Mucosa of rectum (tissue), 2 donors: Measurements from ENCODE around the gene METRNL.
"Not testable (repeated sequence)": the region's sequence is repeated elsewhere in the genome, so short reads cannot be mapped to it uniquely, and the experiment has no call there.

ENCODE experiments used
- H3K27ac ChIP-seq, 2 donors: one replicate each; pipeline ENCODE4 v1.7.0; 2013; ENCODE audit warnings: inconsistent platforms in 2 of 2, low read depth in 2 of 2, low read length in 2 of 2
- H3K27me3 ChIP-seq, 2 donors: one replicate each; pipeline ENCODE4 v1.7.0; 2013; ENCODE audit warnings: low read length in 2 of 2; ENCODE audit not compliant: control insufficient read depth in 2 of 2, insufficient read depth in 2 of 2
- H3K36me3 ChIP-seq, 2 donors: one replicate each; pipeline ENCODE4 v1.7.0; 2013; ENCODE audit warnings: low read length in 2 of 2; ENCODE audit not compliant: control insufficient read depth in 2 of 2, insufficient read depth in 2 of 2
- H3K4me1 ChIP-seq, 2 donors: one replicate each; pipeline ENCODE4 v1.7.0; 2013; ENCODE audit warnings: low read length in 2 of 2, mild to moderate bottlenecking in 1 of 2; ENCODE audit not compliant: control insufficient read depth in 2 of 2, insufficient read depth in 2 of 2
- H3K4me3 ChIP-seq, 2 donors: one replicate each; pipeline ENCODE4 v1.7.0; 2013; ENCODE audit warnings: low read length in 2 of 2
- H3K9ac ChIP-seq, 2 donors: one replicate each; pipeline ENCODE4 v1.7.0; 2013; ENCODE audit warnings: low read length in 2 of 2, low read depth in 1 of 2, mild to moderate bottlenecking in 1 of 2
- H3K9me3 ChIP-seq, 2 donors: one replicate each; pipeline ENCODE4 v1.7.0; 2013; ENCODE audit warnings: low read length in 2 of 2; ENCODE audit not compliant: control insufficient read depth in 2 of 2
- donor health status: healthy.
- donor health status: Normal muscosa, but diverticular disease.

METRNL gene

DNA sequence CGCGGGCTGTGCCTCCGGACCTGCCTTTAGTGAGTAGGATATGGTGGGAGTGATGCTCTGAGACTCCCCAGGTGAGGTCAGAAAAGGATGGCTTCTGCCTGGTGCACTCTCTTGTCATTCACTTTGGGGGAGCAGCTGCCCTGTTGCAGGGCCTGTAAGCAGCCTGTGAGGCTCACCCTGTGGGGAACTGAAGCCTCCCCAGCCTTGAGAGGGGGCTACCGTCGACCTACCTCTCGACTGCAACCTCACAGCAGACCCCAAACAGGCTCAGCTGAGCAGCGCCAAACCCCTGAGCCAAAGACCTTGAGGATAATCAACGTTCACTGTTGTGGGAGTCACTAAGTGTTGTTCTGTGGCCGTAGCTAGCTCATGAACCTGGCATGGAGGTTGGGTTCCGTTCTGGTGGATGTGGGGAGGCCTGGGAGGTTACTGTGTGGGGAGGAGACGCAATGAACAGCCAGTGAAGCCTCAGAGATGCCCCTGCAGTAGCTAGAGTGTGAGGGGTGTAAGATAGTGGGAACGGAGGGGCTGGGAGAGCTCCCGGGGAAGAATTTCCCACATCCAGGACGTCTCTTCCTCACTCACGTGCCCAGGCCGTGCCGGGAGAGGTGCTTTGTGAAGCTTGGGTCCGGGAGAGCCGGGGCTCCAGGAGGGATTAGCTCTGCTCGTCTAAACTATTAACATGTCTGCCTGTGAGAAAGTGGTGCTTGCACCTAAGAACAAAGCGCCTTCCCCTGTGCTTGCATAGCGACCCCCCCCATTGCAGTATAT lies 38.8 kb downstream of the METRNL start:
- H3K36me3 ChIP-seq = no peaks in the 10 kb centered on the region
- H3K9me3 ChIP-seq = no peaks in the 10 kb centered on the region
- H3K4me1 ChIP-seq = peaks cover 0 to 3% of the 10 kb centered on the region in 2 donors
- no peak overlapping the region for H3K4me3 ChIP-seq
- peaks cover 0 to 6% of the 10 kb centered on the region in 2 donors for H3K27me3 ChIP-seq
- H3K9ac ChIP-seq = no peak overlapping the region
- H3K27ac ChIP-seq = no peak overlapping the region

DNA sequence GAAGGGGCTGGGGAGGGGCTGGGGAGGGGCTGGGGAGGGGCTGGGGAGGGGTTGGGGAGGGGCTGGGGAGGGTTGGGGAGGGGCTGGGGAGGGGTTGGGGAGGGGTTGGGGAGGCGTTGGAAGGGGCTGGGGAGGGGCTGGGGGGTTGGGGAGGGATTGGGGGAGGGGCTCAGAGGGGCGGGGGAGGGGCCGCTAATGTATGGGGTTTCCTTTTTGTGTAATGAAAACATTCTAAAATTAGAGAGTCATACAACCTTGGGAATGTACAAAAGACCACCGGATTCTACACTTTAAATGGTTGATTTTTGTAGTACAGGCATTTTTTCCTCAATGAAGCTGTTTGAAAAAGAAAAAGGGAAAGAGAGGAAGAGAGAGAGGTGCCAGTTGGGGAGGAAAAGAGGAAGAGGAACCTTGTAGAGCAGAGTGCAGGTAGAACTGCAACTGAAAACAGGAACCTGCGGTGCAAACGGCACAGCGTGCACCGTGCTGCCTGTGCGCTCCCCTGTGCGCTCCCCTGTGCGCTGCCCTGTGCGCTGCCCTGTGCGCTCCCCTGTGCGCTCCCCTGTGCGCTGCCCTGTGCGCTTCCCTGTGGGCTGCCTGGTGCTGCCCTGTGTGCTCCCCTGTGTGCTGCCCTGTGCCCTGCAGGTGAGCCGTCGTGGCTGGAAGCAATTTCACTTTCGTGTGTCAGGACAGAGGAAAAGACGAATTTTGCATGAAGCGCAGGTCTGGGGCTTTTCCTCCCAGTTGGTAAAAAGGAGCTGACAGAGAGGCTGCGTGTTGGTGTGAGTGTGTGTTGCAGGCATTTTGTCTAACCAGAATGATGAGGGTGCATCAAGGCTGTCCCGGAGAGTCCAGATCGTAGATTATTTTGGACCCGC lies 40.8 kb downstream of the METRNL start:
- no peaks in the 10 kb centered on the region for H3K36me3 ChIP-seq
- no peak overlapping the region for H3K9ac ChIP-seq
- H3K27me3 ChIP-seq = peaks cover 0 to 6% of the 10 kb centered on the region in 2 donors
- peaks cover under 1 to 3% of the 10 kb centered on the region in 2 donors for H3K4me1 ChIP-seq
- H3K9me3 ChIP-seq = no peaks in the 10 kb centered on the region
- no peak overlapping the region for H3K27ac ChIP-seq
- H3K4me3 ChIP-seq = no peak overlapping the region

- H3K4me1 ChIP-seq, H3K4me3 ChIP-seq, H3K27me3 ChIP-seq, H3K27ac ChIP-seq, H3K9me3 ChIP-seq, H3K36me3 ChIP-seq, H3K9ac ChIP-seq: not testable (repeated sequence)
These were observed 42.1 kb downstream of the METRNL start for GRCh38 chr17:83121473-83121872.

GRCh38 chr17:83121921-83122820 lies 42.8 kb downstream of the METRNL start:
- Histone ChIP-seq H3K4me3 (no peak overlapping the region), H3K27ac (no peak overlapping the region), H3K4me1 (peaks cover 5 to 6% of the 10 kb centered on the region in 2 donors), H3K9me3 (no peaks in the 10 kb centered on the region), H3K9ac (no peak overlapping the region), H3K36me3 (no peaks in the 10 kb centered on the region), H3K27me3 (peaks cover 0 to 8% of the 10 kb centered on the region in 2 donors)

DNA sequence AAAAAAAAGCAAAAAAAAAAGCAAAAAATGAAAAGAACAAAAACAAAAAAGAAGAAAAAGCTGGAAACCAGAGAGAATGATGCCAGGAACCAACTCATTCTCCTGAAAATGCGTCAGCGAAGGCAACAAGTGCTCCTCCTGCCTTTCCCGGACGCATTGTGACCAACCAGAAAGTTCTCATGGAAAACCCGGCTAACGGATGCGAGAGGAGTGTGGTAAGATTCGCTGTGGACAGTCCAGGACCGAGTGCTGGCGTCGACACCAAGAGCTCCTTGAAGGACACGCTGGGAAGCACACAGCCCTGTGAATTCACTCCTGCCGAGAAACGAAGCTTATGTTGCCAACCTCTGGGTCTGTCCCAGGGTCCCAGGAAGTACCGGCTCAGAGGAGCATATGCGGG lies 43.4 kb downstream of the METRNL start:
- Histone ChIP-seq H3K9ac (no peak overlapping the region), H3K4me1 (peaks cover 5 to 6% of the 10 kb centered on the region in 2 donors), H3K4me3 (no peak overlapping the region), H3K36me3 (no peaks in the 10 kb centered on the region), H3K27me3 (peaks cover 0 to 8% of the 10 kb centered on the region in 2 donors), H3K9me3 (no peaks in the 10 kb centered on the region), H3K27ac (no peak overlapping the region)

- Histone ChIP-seq H3K27ac (no peak overlapping the region), H3K9ac (no peak overlapping the region), H3K27me3 (peaks cover 0 to 8% of the 10 kb centered on the region in 2 donors), H3K4me3 (no peak overlapping the region), H3K9me3 (no peaks in the 10 kb centered on the region), H3K36me3 (no peaks in the 10 kb centered on the region), H3K4me1 (peaks cover 3 to 6% of the 10 kb centered on the region in 2 donors)
These were observed 44.7 kb downstream of the METRNL start for GRCh38 chr17:83123896-83124801.

DNA sequence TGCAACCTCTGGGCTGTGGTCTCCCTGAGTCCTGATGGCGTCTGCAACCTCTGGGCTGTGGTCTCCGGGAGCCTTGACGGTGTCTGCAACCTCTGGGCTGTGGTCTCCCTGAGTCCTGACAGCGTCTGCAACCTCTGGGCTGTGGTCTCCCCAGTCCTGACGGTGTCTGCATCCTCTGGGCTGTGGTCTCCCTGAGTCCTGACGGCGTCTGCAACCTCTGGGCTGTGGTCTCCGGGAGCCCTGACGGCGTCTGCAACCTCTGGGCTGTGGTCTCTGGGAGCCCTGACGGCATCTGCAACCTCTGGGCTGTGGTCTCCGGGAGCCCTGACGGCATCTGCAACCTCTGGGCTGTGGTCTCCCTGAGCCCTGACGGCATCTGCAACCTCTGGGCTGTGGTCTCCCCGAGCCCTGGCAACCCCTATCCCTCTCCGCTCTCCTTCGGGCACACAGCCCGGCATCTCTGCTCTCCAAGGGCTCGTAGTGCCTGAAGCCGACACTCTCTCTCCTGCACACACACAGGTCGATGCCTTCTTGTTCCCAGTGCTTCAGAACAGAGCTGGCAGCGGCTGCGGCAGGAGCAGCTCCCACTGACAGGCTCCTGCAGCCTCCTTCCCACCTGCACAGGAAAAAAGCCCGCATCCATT lies 45.6 kb downstream of the METRNL start:
- Histone ChIP-seq H3K9me3 (no peaks in the 10 kb centered on the region), H3K4me3 (no peak overlapping the region), H3K4me1 (peaks cover 3 to 6% of the 10 kb centered on the region in 2 donors), H3K27ac (no peak overlapping the region), H3K36me3 (no peaks in the 10 kb centered on the region), H3K27me3 (peaks cover 0 to 8% of the 10 kb centered on the region in 2 donors), H3K9ac (no peak overlapping the region)

DNA sequence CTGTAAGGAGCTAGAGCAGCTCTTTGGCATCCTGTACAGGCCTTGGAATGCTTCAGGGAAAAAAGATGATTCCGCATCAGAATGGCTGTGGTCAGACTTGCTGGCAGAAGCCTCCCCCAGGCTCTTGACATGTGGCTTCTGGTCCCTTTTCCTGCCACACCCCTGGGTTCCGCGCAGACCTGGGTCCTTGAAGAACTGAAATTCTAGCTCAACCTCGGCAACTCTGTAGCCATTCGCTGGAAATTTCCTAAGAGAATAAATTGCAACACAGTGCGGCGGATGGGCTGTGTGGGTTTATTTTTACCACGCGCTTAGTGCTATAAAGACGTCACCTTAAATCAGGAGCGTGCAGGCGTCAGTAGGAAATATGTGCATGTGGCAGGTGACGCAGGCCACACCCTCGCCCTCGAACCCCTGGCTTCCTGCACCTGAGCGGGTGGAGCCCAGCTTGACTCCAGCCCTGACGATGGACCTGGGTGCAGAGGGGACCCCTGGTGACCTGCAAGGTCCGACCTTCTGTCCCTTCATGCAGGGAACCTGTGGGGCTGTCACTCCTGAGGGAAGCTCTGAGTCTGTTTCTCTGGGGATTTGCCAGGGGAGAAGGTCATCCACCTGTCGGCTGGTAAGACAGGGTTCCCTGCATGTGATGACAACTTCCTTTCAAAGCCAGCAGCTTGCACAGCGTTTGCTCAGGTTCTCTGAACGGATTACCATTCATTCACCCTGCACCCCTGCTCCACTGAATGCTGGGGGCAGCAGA lies 46.3 kb downstream of the METRNL start:
- Histone ChIP-seq H3K9ac (no peak overlapping the region), H3K4me1 (peaks cover 3 to 6% of the 10 kb centered on the region in 2 donors), H3K27ac (no peak overlapping the region), H3K36me3 (no peaks in the 10 kb centered on the region), H3K4me3 (no peak overlapping the region), H3K27me3 (peaks cover 0 to 8% of the 10 kb centered on the region in 2 donors), H3K9me3 (no peaks in the 10 kb centered on the region)
